Measurements from ENCODE around the gene CSK. TPM values are rescaled to one million over a fixed set of nuclear protein-coding genes. Genes with fewer than 3 reads are reported as not detected.

Gene CSK
- polyA plus RNA-seq, 1 of the 3 experiments (the other 2 are of a cell fraction), result 53.1 TPM

DNA sequence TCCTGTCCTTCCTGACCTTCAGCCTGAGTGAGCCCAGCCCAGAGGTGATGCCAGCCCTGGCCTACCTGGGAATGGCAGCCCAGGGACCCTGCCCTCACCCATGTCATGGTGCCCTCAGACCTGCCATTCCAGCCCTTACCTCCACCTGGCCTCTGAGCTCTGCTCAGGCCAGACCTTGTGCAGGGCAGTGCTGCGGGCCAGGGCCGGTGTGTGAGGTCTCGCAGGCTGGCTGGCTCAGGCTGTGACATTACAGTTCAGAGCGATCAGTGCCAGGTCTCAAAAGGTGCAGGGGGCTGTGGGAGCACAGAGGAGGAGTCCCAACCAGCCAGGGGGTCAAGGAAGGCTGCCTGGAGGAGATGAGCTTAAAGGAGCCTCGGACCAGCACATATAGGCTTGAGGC lies 38.2 kb downstream of the CSK start:
- Histone ChIP-seq H3K9ac (no peak overlapping the region), H3K4me1 (ENCODE audit: control insufficient read depth in 1 of 2, insufficient read depth in 2 of 2, low read depth in 1 of 2, low read length in 1 of 2) (peaks cover 0 to 40% of the 10 kb centered on the region in 2 experiments; a peak in 1 of 4 replicates), H3K79me2 (ENCODE audit: insufficient read depth) (no peaks in the 10 kb centered on the region), H3K9me3 (no peaks in the 10 kb centered on the region), H3F3A (replicated peaks; ENCODE audit: insufficient read depth) (no peaks in the 10 kb centered on the region), H3K27me3 (ENCODE audit: insufficient read depth) (0 out of 2 replicates have a peak, but pooled peaks cover under 1% of the 10 kb centered on the region), H3K27ac (ENCODE audit: low read depth in 2 of 2, low read length in 1 of 2) (no peak overlapping the region), H3K4me2 (no peak overlapping the region), H3K4me3 (ENCODE audit: low read depth in 2 of 2, low read length in 1 of 2) (no peak overlapping the region), H3K36me3 (replicated peaks in 1 of 2; ENCODE audit: control insufficient read depth in 1 of 2, insufficient read depth in 2 of 2, low read length in 1 of 2) (no peaks in the 10 kb centered on the region), H2AFZ (ENCODE audit: low read depth) (no peak overlapping the region), H4K20me1 (ENCODE audit: insufficient read depth) (no peaks in the 10 kb centered on the region), H3K9me2 (no peaks in the 10 kb centered on the region)
- DNase-seq, result no peak
- WGBS (ENCODE audit: low lambda C conversion rate), result 61% methylated on average over 2 of the region's 5 CpGs
- ChIA-PET CTCF (interaction anchor here (0.8 to 2.6 kb wide), 9 partner anchors 10 to 81 kb away, joined by 3 to 10 read pairs (median 4); no protein-coding TSS in a partner anchor), POLR2A (interaction anchor here (1.2 kb wide), 1 partner anchor 80 kb away, joined by 4 read pairs; no protein-coding TSS in a partner anchor)
- no peak for TF ChIP-seq CTCF (IDR thresholded peaks at IDR 0.05)
- no peak for TF ChIP-seq RCOR1 (IDR thresholded peaks at IDR 0.05; ENCODE audit: low read length)
- TF ChIP-seq USF1 (IDR thresholded peaks at IDR 0.05; ENCODE audit: borderline replicate concordance, low read depth), result no peak
- no peak for TF ChIP-seq MEF2A (IDR thresholded peaks at IDR 0.05; ENCODE audit: borderline replicate concordance, low read depth)
- no peak for TF ChIP-seq NRF1 (IDR thresholded peaks at IDR 0.05; ENCODE audit: low read depth, low read length)
- TF ChIP-seq IRF3 (IDR thresholded peaks at IDR 0.05; ENCODE audit: low read depth, low read length), result no peak
- TF ChIP-seq ELF1 (IDR thresholded peaks at IDR 0.05), result no peak
- TF ChIP-seq RAD21 (IDR thresholded peaks at IDR 0.05; ENCODE audit: low read length), result no peak
- no peak for TF ChIP-seq FOXM1 (IDR thresholded peaks at IDR 0.05; ENCODE audit: low read depth)
- TF ChIP-seq TEAD4 (IDR thresholded peaks at IDR 0.05; ENCODE audit: borderline replicate concordance, insufficient read depth), result no peak
- TF ChIP-seq SIN3A (IDR thresholded peaks at IDR 0.05; ENCODE audit: borderline replicate concordance, low read depth, low read length), result no peak
- no peak for TF ChIP-seq MXI1 (IDR thresholded peaks at IDR 0.05; ENCODE audit: low read depth, low read length)
- no peak for TF ChIP-seq TCF12 (IDR thresholded peaks at IDR 0.05)
- TF ChIP-seq RFX5 (IDR thresholded peaks at IDR 0.05; ENCODE audit: low read length), result no peak
- TF ChIP-seq, protein P1, sequence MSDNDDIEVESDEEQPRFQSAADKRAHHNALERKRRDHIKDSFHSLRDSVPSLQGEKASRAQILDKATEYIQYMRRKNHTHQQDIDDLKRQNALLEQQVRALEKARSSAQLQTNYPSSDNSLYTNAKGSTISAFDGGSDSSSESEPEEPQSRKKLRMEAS (IDR thresholded peaks at IDR 0.05; ENCODE audit: low read depth), result no peak
- TF ChIP-seq YY1 (IDR thresholded peaks at IDR 0.05; ENCODE audit: low read depth), result no peak
